ENCODE data around the gene PPP1R12B. TPM values are rescaled to one million over a fixed set of nuclear protein-coding genes. Genes with fewer than 3 reads are reported as not detected.
"Not testable (repeated sequence)": the region's sequence is repeated elsewhere in the genome, so short reads cannot be mapped to it uniquely, and the experiment has no call there.

PPP1R12B gene
- total RNA-seq, 1 donor from 2014 or later: 72.2 TPM

- no peak for DNase-seq (ENCODE audit: low read depth)
These were observed 205.1 kb downstream of the PPP1R12B start for GRCh38 chr1:202553560-202554038.

GRCh38 chr1:202554619-202555018 lies 206.1 kb downstream of the PPP1R12B start:
- DNase-seq (ENCODE audit: low read depth): not testable (repeated sequence)

DNA sequence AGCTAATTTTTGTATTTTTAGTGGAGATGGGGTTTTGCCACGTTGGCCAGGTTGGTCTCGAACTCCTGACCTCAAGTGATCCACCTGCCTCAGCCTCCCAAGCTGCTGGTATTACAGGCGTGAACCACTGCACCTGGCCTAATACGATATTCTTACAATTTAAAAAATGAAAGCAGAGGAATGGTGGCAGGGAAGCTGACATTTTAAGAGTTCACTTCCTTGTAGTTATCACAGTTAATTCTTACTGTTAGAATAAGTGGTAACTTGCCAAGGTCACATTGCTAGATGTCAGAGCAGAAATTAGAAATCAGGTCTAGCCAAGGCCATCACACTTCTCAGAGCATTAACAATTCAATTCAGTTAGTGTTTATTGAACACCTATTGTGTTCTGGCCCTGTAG lies 207.5 kb downstream of the PPP1R12B start:
- not testable (repeated sequence) for DNase-seq (ENCODE audit: low read depth)

- not testable (repeated sequence) for DNase-seq (ENCODE audit: low read depth)
These were observed 209.2 kb downstream of the PPP1R12B start for GRCh38 chr1:202557662-202558061.

DNA sequence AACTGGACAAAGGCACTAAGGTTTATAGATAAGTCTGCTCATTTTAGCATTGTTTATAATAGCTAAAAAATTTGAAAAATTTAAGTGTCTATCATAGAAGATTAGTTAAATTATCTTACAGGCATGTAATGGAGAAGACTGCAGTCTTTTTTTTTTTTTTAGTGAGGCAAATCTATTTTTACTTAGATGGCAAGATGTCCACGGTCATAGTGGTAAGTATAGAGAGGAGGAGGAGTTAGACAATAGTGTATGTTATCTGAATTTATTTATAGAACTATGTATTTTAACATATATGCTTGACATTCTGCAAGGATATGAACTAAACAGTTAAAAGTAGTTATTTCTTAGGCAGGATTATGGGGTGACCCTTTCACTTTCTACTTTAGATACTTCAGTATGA lies 212.7 kb downstream of the PPP1R12B start:
- no peak for DNase-seq (ENCODE audit: low read depth)

GRCh38 chr1:202561726-202562443 lies 213.4 kb downstream of the PPP1R12B start:
- DNase-seq (ENCODE audit: low read depth): no peak

DNA sequence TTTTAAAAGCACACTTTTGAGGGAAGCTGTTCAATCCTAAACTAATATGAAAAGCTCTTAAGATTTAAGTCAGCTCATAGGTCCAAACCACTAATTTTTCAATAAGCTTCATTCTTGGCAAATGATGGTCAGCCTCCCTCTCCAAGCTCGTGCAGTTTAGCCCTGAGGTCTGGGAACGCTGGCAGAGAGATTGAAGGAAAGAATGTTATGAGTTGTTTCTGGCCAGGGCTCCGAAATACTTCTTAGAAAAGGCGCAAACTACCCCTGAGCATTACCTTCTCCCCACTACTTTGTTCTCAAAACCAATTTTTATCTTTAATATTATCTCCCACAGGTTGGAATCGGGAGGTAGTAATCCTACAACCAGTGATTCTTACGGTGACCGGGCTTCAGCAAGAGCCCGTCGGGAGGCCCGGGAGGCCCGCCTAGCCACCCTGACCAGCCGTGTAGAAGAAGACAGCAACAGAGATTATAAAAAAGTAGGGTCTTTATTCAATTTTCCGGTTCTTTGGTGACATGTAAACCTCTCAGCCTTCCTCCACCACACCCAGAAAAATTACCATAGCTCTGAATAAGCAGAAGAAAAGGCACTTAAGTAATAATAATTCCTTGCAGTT lies 214.1 kb downstream of the PPP1R12B start:
- no peak for DNase-seq (ENCODE audit: low read depth)

DNA sequence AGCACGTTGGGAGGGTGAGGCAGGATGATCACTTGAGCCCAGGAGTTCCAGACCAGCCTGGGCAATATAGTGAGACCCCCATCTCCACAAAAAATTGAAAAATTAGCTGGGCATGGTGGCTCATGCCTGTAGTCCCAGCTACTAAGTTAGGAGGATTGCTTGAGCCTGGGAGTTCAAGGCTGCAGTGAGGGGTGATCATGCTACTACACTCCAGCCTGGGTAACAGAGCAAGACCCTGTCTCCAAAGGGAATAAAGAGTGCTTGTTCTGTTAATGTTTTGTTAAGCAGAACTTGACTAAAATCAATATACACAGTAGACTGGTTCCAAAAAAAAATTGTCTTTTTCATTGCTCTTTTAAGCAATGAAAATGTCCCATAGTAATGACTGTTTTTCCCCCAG lies 215.3 kb downstream of the PPP1R12B start:
- DNase-seq (ENCODE audit: low read depth): no peak

GRCh38 chr1:202564958-202565495 lies 216.5 kb downstream of the PPP1R12B start:
- DNase-seq (ENCODE audit: low read depth): no peak

DNA sequence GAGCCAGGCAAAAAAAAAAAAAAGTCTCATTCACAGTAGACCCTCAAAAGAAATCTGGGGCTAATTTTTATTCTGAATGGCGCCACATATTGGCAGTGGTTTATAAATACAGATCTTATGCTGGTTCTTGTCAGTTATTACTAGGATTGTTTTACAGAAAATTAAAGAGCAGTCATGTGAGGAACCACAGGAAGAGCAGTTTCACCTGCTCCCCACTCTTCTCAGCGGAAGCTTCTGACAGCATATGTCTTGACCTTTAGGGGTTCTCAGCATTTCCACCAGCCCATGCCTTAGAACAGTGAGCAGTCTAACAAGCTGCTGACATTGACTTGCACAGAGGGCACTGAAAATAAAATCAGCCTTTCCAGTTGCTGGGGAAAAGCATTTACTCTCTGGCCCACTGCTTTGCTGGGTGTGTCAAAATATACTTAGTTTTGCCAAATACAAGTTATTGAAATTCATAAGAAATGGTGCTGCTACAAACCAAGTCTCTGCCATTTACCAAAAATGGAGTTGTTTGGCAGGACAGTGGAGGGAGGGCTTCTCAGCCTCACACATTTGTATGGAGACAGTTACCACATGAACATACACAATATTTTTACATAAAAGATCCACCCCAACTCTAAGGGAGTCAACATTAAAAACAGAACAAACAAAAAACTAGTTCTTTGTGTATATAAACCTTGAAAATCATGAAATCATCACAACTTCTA lies 217.5 kb downstream of the PPP1R12B start:
- DNase-seq (ENCODE audit: low read depth): no peak

DNA sequence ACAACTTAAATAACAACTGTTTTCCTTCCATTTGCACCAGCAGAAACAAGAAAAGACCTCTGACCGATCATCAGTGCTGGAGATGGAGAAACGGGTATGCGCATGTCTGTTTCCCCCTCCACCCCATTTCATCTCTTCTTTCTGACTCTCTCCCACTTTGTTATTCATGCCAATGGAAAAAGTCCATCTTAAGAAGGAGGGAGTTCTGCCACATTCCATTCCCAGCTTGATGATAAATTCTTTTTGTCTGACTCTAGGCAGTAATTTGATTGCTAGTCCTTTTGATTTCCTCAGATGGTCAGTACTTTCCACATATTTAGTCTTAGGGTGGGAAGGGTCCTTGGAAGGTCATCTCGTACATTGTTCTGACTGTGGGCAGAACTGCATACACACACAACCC lies 219.2 kb downstream of the PPP1R12B start:
- DNase-seq (ENCODE audit: low read depth): no peak

- DNase-seq (ENCODE audit: low read depth): no peak
These were observed 219.9 kb downstream of the PPP1R12B start for GRCh38 chr1:202568410-202568809.

DNA sequence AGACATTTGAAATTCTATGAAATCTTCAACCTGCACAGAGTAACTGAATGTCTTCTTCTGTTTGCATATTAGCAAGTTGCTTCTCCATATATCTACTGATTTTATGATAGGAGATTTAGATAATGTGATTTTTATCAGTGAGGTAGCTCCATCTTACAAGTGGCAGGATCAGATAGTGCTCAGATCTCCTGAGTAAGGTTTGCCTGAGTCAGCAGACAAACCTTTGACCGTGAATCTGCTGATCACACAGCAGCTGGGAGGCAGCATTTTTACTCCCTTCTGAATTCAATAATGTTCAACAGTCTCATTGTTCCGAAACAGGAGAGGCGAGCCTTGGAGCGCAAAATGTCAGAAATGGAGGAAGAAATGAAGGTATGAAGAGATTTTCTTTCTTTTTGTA lies 220.3 kb downstream of the PPP1R12B start:
- no peak for DNase-seq (ENCODE audit: low read depth)

DNA sequence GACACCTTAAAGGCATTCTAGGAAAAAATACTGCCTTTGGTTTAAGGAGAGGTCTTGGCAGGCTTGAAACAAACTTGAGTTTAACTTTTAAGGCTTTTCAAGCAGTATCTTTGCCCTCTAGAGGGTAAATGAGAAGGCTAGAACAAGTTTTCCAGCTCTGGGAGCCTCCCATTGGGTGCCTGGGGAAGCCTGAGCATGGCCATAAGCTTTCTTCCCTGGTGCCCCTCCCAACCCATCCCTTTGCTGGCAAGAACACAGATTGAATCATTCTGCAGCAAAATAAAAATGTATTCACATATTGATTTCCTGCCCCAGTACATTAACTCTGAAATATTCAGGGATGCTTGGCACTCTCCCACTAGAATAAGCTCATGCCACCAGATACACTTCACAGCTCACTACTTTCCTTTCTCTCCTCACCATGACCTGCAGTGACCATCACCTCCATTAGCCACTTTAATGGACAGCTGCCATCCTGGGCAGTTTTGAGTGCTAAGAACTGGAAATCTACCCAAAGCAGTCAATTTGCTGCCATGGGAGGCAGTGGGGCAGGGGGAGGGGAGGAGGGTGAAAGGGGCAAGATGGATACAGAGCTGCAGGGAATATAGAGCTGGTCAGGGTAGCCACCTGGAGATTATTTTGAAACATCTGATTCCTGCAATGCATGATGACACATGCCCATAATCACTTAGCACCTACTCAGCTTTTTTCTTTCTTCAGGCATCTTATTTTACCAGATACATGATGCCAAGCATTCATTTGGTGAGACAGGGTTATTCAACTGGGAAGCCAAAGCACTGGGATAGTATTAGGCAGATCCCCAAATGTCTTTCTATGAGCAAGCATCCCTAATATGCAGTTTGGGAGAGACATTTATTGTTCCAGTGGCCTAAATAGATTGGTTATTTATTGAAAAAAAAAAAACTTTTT lies 221.2 kb downstream of the PPP1R12B start:
- no peak for DNase-seq (ENCODE audit: low read depth)

- peak; percentile 60 for DNase-seq (ENCODE audit: low read depth)
These were observed 223.3 kb downstream of the PPP1R12B start for GRCh38 chr1:202571719-202572339.

- DNase-seq (ENCODE audit: low read depth): no peak
These were observed 224.4 kb downstream of the PPP1R12B start for GRCh38 chr1:202572867-202573266.

DNA sequence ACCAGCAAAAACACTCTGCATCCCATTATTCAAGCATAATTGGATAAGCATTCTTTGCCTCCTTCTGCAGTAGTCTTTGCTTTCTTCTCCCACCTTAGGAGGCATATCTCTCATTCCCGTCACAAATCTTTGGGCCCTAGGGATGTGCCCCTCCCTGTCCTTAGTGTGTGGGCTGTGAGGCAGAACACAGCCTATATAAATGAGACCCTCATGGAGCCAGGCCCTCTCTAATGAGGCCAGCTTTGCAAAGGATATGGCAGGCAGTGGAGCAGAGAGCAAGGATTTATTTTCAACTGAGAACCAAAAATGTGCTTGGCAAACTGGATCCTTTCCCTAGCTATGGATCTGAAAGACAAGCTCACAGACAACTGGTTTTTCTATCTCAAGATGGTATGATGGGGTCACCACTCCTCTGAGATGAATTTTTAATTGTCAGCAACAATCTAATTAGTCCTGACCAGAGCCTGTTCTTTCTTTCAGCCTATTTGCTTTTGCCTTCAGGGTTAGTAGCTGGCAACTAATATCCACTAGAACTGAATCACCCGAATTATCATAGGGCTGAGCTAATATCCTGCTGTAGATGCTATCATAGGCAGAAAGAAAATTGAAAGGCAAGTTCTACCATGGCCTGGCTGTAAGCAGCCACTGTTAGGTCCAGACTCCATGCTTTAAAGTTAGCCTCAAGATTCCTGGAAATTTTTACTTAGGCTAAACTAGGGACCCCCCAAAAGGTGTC lies 227.6 kb downstream of the PPP1R12B start:
- no peak for DNase-seq (ENCODE audit: low read depth)

- DNase-seq (ENCODE audit: low read depth): peak; percentile 70
These were observed 228.3 kb downstream of the PPP1R12B start for GRCh38 chr1:202576816-202577215.

DNA sequence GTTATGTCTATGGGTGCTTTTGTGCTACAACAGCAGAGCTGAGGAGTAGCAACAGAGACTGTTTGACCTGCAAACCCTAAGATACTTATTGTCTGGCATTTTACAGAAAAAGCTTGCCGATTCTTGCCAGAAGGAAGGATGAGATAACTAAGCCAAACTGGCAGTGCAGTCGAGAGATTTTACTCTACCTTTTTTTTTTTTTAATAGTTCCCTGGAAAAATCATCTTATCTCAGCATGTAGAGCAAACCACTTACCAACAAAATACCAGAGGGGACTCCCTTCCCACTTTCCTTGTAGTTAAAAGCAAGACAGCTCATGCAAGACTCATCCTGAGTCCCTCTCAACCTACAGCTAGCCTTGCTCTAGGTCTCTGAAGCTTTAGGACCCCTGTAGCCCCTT lies 228.9 kb downstream of the PPP1R12B start:
- DNase-seq (ENCODE audit: low read depth): no peak
